ENCODE results near the gene ADAM19. TPM values are rescaled to one million over a fixed set of nuclear protein-coding genes. Genes with fewer than 3 reads are reported as not detected.

The ADAM19 gene
- total RNA-seq, 1 donor from 2014 or later: 11.5 TPM

- Mint-ChIP-seq H3K27me3 (ENCODE audit: insufficient read depth, low read depth) (peaks cover 2% of the 10 kb centered on the region), H3K36me3 (no peaks in the 10 kb centered on the region), H3K27ac (no peak overlapping the region), H3K4me1 (peaks cover 15% of the 10 kb centered on the region), H3K4me3 (no peak overlapping the region), H3K9me3 (no peaks in the 10 kb centered on the region)
- H3K79me2 ChIP-seq (ENCODE audit: low read depth): no peaks in the 10 kb centered on the region
- no peak overlapping the region for H3K4me2 ChIP-seq
- H3F3A ChIP-seq (ENCODE audit: low read depth): no peaks in the 10 kb centered on the region
- H3K36me3 ChIP-seq: no peaks in the 10 kb centered on the region
- no peak overlapping the region for H2AFZ ChIP-seq (replicated peaks)
- no peaks in the 10 kb centered on the region for H3K4me1 ChIP-seq
- H3K9me3 ChIP-seq (ENCODE audit: low read depth): no peaks in the 10 kb centered on the region
- no peak for TF ChIP-seq EZH2phosphoT487 (IDR thresholded peaks at IDR 0.05)
- no peak for TF ChIP-seq CTCF (IDR thresholded peaks at IDR 0.05)
- TF ChIP-seq EZH2 (IDR thresholded peaks at IDR 0.05): no peak
- no peak overlapping the region for H3K27ac ChIP-seq
- no peak for DNase-seq (ENCODE audit: low spot score)
- no peaks in the 10 kb centered on the region for H4K20me1 ChIP-seq (ENCODE audit: low read depth)
- H3K4me3 ChIP-seq: no peak overlapping the region
- H3K27me3 ChIP-seq: no peaks in the 10 kb centered on the region
- H3K9ac ChIP-seq: no peak overlapping the region
These were observed 131.4 kb downstream of the ADAM19 start for GRCh38 chr5:157444224-157444623.

GRCh38 chr5:157443041-157443549 is 132.5 kb downstream of the ADAM19 start:
- no peak overlapping the region for H3K27ac Mint-ChIP-seq
- H3K79me2 ChIP-seq (ENCODE audit: low read depth): no peaks in the 10 kb centered on the region
- H3K27ac ChIP-seq: no peak overlapping the region
- H4K20me1 ChIP-seq (ENCODE audit: low read depth): no peaks in the 10 kb centered on the region
- H3K36me3 Mint-ChIP-seq: no peaks in the 10 kb centered on the region
- H3K4me1 ChIP-seq: no peaks in the 10 kb centered on the region
- no peak for TF ChIP-seq EZH2 (IDR thresholded peaks at IDR 0.05)
- TF ChIP-seq EZH2phosphoT487 (IDR thresholded peaks at IDR 0.05): no peak
- TF ChIP-seq CTCF (IDR thresholded peaks at IDR 0.05): no peak
- H3K27me3 Mint-ChIP-seq (ENCODE audit: insufficient read depth, low read depth): no peaks in the 10 kb centered on the region
- no peaks in the 10 kb centered on the region for H3K9me3 ChIP-seq (ENCODE audit: low read depth)
- H2AFZ ChIP-seq (replicated peaks): peak overlapping the region; percentile 8
- H3K27me3 ChIP-seq: no peaks in the 10 kb centered on the region
- no peaks in the 10 kb centered on the region for H3K9me3 Mint-ChIP-seq
- H3F3A ChIP-seq (ENCODE audit: low read depth): no peaks in the 10 kb centered on the region
- no peak overlapping the region for H3K9ac ChIP-seq
- H3K4me1 Mint-ChIP-seq: peaks cover 15% of the 10 kb centered on the region
- H3K4me2 ChIP-seq: no peak overlapping the region
- no peaks in the 10 kb centered on the region for H3K36me3 ChIP-seq
- no peak overlapping the region for H3K4me3 ChIP-seq
- DNase-seq (ENCODE audit: low spot score): no peak
- no peak overlapping the region for H3K4me3 Mint-ChIP-seq

- Histone ChIP-seq H4K20me1 (ENCODE audit: low read depth) (no peaks in the 10 kb centered on the region), H2AFZ (replicated peaks) (no peak overlapping the region), H3K36me3 (no peaks in the 10 kb centered on the region), H3K4me2 (no peak overlapping the region), H3K27ac (no peak overlapping the region), H3K27me3 (no peaks in the 10 kb centered on the region), H3K9me3 (ENCODE audit: low read depth) (no peaks in the 10 kb centered on the region), H3F3A (ENCODE audit: low read depth) (no peaks in the 10 kb centered on the region), H3K9ac (no peak overlapping the region), H3K4me1 (no peaks in the 10 kb centered on the region), H3K4me3 (no peak overlapping the region), H3K79me2 (ENCODE audit: low read depth) (no peaks in the 10 kb centered on the region)
- Mint-ChIP-seq H3K4me1 (no peaks in the 10 kb centered on the region), H3K36me3 (no peaks in the 10 kb centered on the region), H3K27ac (no peak overlapping the region), H3K9me3 (peaks cover 10% of the 10 kb centered on the region), H3K27me3 (ENCODE audit: insufficient read depth, low read depth) (peaks cover 5% of the 10 kb centered on the region), H3K4me3 (no peak overlapping the region)
- no peak for DNase-seq (ENCODE audit: low spot score)
- no peak for TF ChIP-seq CTCF (IDR thresholded peaks at IDR 0.05)
- TF ChIP-seq EZH2phosphoT487 (IDR thresholded peaks at IDR 0.05): no peak
- TF ChIP-seq EZH2 (IDR thresholded peaks at IDR 0.05): no peak
These were observed 141.5 kb downstream of the ADAM19 start for GRCh38 chr5:157434096-157434495.
